HG03139 (cell line): ENCODE measurements around the gene WDR45B.

Source experiments
- ATAC-seq: cut with Tn5 transposase; IDR thresholded peaks from one replicate; pipeline ENCODE4 v1.9.1; 2021; ENCODE audit not compliant: unreplicated experiment

The WDR45B gene

GRCh38 chr17:82648165-82648668, at the start of gene WDR45B:
WDR45B (minus strand) TSS chr17:82648444; CDS start chr17:82648340, 104 bp downstream.
- ATAC-seq: peak; percentile 82

- ATAC-seq: no peak
Measured at GRCh38 chr17:82697808-82698064, 49.5 kb upstream of the WDR45B start.

DNA sequence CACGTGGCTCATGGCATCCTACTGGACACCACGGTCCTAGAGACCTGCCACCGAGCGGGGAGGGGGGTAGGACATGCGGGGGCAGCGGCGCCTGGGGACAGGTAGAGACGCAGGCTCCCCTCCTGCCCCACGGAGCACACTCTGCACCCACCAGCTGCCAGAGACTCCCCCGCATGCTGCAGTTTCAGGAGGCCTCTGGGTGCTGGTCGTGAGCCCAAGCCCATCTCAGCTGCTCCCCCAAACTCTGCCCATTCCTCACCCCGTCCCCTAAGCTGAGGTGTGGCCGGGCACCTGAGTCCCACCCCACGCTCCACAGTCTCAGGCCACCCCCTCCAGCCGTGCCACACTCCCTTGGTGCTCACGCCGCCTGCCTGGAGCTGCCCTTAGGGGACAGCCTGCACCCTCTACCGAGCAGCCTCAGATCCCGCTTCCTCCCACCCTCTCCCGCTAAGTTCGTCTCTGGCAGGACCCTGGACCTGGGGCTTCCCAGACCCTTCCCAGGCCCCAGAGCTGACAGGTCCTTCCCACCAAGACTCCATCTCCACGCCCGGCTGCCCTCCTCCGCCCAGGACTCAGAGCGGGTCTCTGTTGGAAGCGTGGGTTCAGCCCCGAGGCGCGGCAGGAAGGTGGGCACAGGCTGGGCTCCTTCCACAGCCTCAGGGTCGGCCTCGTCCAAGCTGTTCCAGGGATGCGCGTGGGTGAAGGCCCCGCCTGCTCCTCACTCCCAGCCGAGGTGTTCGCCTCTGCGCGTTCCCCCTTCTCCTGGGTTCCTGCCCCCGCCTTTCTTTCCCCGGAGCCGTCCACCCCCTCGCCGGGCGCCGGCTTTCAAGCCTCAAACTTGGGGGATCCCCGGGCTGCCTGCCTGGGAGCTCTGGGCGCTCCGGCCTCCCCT, 48.9 kb upstream of the WDR45B start:
- ATAC-seq: no peak

GRCh38 chr17:82696259-82696658, 48.0 kb upstream of the WDR45B start:
- no peak for ATAC-seq

- ATAC-seq: no peak
Measured at GRCh38 chr17:82694647-82695046, 46.4 kb upstream of the WDR45B start.

DNA sequence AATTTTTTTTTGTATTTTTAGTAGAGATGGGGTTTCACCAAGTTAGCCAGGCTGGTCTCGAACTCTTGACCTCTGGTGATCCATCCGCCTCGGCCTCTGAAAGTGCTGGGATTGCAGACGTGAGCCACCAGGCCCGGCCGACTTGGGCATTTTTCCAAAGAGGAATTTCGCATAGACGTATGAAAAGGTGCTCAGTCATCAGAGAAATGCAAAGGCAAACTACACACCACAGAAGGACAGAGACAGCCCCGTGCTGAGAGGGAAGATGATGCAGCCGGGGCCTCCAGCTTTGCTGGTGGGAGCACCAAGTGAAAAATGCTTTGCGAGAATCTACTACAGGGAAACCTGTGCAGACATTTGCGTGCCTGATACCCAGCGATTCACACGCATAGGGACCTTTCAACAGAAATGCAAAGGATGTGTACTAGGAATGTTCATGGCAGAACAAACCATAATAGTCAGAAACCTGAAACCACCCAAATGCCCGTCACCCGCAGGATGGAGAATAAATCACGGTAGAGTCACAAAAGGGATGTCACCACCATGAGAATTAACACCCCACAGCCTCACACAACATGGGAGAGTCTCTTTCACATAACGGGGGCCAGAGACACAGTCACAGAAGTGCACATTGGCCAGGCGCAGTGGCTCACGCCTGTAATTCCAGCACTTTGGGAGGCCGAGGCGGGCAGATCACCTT, 45.1 kb upstream of the WDR45B start:
- no peak for ATAC-seq

GRCh38 chr17:82692268-82692667, 44.0 kb upstream of the WDR45B start:
- no peak for ATAC-seq

DNA sequence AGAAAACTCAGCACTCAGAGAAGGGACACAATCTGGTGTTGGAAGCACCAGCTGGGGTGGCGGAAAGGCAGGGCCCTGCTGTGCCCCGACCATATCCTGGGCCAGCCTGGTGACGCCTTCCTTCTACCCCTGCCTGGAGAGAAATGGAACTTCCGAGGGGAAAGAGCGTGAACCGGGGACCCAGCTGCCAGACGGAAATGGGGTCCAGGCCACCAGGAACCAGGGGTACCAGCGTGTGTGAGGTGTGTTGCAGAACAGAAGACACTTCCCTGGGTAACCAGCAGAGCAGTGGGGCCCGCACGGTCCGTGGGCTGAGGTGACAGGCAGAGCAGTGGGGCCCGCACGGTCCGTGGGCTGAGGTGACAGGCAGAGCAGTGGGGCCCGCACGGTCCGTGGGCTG, 43.5 kb upstream of the WDR45B start:
- no peak for ATAC-seq

GRCh38 chr17:82690786-82691489, 42.7 kb upstream of the WDR45B start:
- no peak for ATAC-seq

DNA sequence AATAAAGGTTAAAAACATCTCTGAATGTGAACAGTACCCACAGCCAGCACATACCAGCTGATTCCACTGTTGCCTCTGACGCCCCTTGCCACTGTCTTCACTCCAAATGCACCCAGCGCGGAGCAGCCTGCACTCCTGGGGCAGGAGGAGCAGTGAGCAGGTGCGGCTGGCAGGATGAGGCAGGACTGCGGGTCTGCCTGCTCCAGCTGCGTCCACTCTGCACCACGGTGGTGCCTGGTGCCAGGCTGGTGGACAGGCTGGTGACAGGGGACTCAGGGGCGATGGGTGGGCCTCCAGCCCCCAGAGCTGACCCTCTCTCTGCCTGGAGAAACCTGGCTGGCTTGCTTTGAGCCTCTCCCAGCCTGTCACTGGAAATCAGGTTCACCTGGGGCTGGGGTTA, 40.8 kb upstream of the WDR45B start:
- no peak for ATAC-seq

DNA sequence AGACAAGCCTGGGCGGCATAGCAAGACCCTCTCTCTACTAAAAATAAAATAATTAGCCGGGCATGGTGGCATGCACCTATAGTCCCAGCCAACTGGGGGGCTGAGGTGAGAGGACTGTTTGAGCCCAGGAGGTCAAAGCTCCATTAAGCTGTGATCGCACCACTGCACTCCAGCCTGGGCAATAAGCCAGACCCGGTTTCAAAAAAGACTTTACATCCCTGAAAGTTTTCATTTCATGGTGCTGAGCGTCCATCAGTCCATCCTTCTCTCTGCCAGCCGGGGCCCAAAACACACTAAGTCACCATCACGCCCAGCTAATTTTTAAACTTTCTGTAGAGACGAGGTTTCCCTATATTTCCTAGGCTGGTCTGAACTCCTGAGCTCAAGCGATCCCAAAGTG, 39.6 kb upstream of the WDR45B start:
- no peak for ATAC-seq

DNA sequence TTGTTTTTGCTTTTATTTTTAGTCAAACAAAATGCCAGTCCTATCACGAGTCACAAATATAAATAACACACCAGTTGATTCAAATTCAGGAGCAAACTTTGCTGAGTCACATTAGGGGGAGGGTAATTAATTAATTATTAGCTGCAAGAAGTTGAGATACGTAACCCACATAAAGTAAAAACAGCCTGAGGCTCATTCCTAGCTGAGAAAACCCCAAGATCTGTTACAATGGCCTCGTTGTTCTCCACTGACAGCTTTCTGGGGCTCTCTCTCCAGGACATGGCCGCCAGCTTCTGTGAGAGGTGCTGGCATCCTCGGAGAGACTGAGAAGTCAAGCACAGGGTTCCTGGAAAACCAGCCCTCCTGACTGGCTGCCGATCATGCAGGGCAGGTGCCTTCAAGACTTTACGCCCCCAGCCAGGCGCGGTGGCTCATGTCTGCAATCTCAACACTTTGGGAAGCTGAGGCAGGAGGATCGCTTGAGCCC, 39.2 kb upstream of the WDR45B start:
- ATAC-seq: no peak

GRCh38 chr17:82686366-82687324, 38.4 kb upstream of the WDR45B start:
- no peak for ATAC-seq

DNA sequence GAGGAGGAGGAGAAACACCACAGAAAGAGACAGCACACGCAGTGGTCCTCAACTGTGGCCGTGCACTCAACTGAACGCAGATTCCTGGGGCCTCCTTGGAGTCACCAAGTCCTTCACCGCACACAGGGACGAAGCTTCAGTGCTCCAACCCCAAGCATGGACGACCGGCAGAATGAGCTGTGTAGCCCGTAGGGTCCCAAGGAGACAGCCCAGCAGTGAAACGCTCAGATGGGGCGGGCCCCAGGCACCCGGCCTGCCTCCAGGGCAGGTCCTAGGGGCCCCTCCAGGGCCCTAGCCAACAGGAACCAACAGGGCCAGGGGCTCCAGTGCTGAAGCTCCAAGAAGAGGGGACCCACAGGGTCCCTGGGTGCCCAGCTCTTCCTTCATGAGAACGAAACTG, 37.0 kb upstream of the WDR45B start:
- ATAC-seq: no peak

- no peak for ATAC-seq
Measured at GRCh38 chr17:82684228-82684841, 36.1 kb upstream of the WDR45B start.

- no peak for ATAC-seq
Measured at GRCh38 chr17:82683534-82683933, 35.3 kb upstream of the WDR45B start.

GRCh38 chr17:82681547-82681946, 33.3 kb upstream of the WDR45B start:
- no peak for ATAC-seq

GRCh38 chr17:82679586-82680465, 31.6 kb upstream of the WDR45B start:
- no peak for ATAC-seq

- no peak for ATAC-seq
Measured at GRCh38 chr17:82678265-82678891, 30.1 kb upstream of the WDR45B start.
